SK-N-SH (cell line): ENCODE data around the gene MRPS26. TPM values are rescaled to one million over a fixed set of nuclear protein-coding genes. Genes with fewer than 3 reads are reported as not detected.
A peak's percentile ranks its signal among the peaks of the same experiment; 100 is the strongest.

Source experiments
- CTCF ChIA-PET: fragments of 300-600, 350-600 bp; formaldehyde crosslinking; extraction: SDS; loops from one replicate; lab custom pipeline; 2021; lab: Yijun Ruan, JAX
- POLR2A ChIA-PET: fragments of 350-600 bp; sonication (Branson Sonifier 250); formaldehyde crosslinking; extraction: SDS; loops from one replicate; lab custom pipeline; 2020; ENCODE audit warnings: antibody characterized with exemption, inconsistent platforms; lab: Yijun Ruan, JAX
- DNase-seq: peaks from one replicate; pipeline ENCODE4 v3.0.0; 2012
- H2AFZ ChIP-seq: fragments of 200-600 bp; sonication (generic); 2 replicates; pipeline ENCODE4 v1.8.1; 2016; ENCODE audit warnings: antibody characterized with exemption, mild to moderate bottlenecking, low read depth
- H3F3A ChIP-seq: fragments of 200-600 bp; sonication (generic); replicated peaks from 2 replicates; pipeline ENCODE3; 2016; ENCODE audit warnings: antibody characterized with exemption, mild to moderate bottlenecking; ENCODE audit not compliant: insufficient read depth
- H3K27ac ChIP-seq, 2 experiments: fragments of 200-500 bp in 1 of 2; fragments of 200-600 bp in 1 of 2; sonication (Bioruptor generic) in 1 of 2; sonication (generic), shearing (Covaris generic) in 1 of 2; 2 replicates each; pipeline versions ENCODE4 v1.5.1 to v1.6.1; 2014 to 2016; ENCODE audit warnings: low read depth in 2 of 2, inconsistent platforms in 1 of 2, low read length in 1 of 2, mild to moderate bottlenecking in 1 of 2, mixed read lengths in 1 of 2
- H3K27me3 ChIP-seq: fragments of 200-600 bp; sonication (generic), shearing (Covaris generic); 2 replicates; pipeline ENCODE4 v1.6.1; 2016; ENCODE audit warnings: mixed run types; ENCODE audit not compliant: insufficient read depth
- H3K36me3 ChIP-seq, 2 experiments: fragments of 200-500 bp in 1 of 2; fragments of 200-600 bp in 1 of 2; sonication (Bioruptor generic) in 1 of 2; sonication (generic) in 1 of 2; replicated peaks in 1 of 2; 2 replicates each; pipeline versions ENCODE3 to v1.5.1; 2014 to 2016; ENCODE audit warnings: low read length in 1 of 2, mild to moderate bottlenecking in 1 of 2; ENCODE audit not compliant: insufficient read depth in 2 of 2, control insufficient read depth in 1 of 2
- H3K4me1 ChIP-seq, 2 experiments: fragments of 200-500 bp in 1 of 2; fragments of 200-600 bp in 1 of 2; sonication (Bioruptor generic) in 1 of 2; sonication (generic), shearing (Covaris generic) in 1 of 2; 2 replicates each; pipeline versions ENCODE4 v1.5.1 to v1.6.1; 2014 to 2016; ENCODE audit warnings: low read depth in 1 of 2, low read length in 1 of 2, mixed run types in 1 of 2; ENCODE audit not compliant: insufficient read depth in 2 of 2, control insufficient read depth in 1 of 2
- H3K4me2 ChIP-seq: fragments of 200-600 bp; sonication (generic), shearing (Covaris generic); 2 replicates; pipeline ENCODE4 v1.6.1; 2017; ENCODE audit warnings: mixed run types
- H3K4me3 ChIP-seq, 2 experiments: fragments of 200-500 bp in 1 of 2; fragments of 200-600 bp in 1 of 2; sonication (Bioruptor generic) in 1 of 2; sonication (generic), shearing (Covaris generic) in 1 of 2; 2 replicates each; pipeline versions ENCODE4 v1.5.1 to v1.8.1; 2014 to 2016; ENCODE audit warnings: low read depth in 2 of 2, inconsistent platforms in 1 of 2, low read length in 1 of 2, mild to moderate bottlenecking in 1 of 2, mixed read lengths in 1 of 2, moderate library complexity in 1 of 2
- H3K79me2 ChIP-seq: fragments of 200-600 bp; sonication (generic); 2 replicates; pipeline ENCODE4 v1.8.1; 2017; ENCODE audit warnings: mild to moderate bottlenecking; ENCODE audit not compliant: insufficient read depth
- H3K9ac ChIP-seq: fragments of 200-600 bp; sonication (generic); 2 replicates; pipeline ENCODE4 v1.6.1; 2017; ENCODE audit warnings: mixed run types
- H3K9me2 ChIP-seq: fragments of 200-600 bp; sonication (generic); 2 replicates; pipeline ENCODE4 v1.6.1; 2017; ENCODE audit warnings: mixed run types
- H3K9me3 ChIP-seq: fragments of 200-600 bp; sonication (generic); 2 replicates; pipeline ENCODE4 v1.6.1; 2017; ENCODE audit warnings: mixed run types, mild to moderate bottlenecking, moderate library complexity
- H4K20me1 ChIP-seq: fragments of 200-600 bp; sonication (generic); 2 replicates; pipeline ENCODE4 v1.6.1; 2017; ENCODE audit warnings: mild to moderate bottlenecking, mixed run types; ENCODE audit not compliant: insufficient read depth
- FOSL2 ChIP-seq: IDR thresholded peaks from 2 replicates; pipeline ENCODE4 v1.4.0; 2012; ENCODE audit warnings: low read depth, mild to moderate bottlenecking, moderate library complexity, borderline replicate concordance
- MAX ChIP-seq: IDR thresholded peaks from 2 replicates; pipeline ENCODE4 v1.4.0; 2012; ENCODE audit warnings: low read depth
- MEF2A ChIP-seq: IDR thresholded peaks from 2 replicates; pipeline ENCODE4 v1.4.0; 2012; ENCODE audit warnings: low read depth, borderline replicate concordance
- NFIC ChIP-seq: IDR thresholded peaks from 2 replicates; pipeline ENCODE4 v1.4.0; 2012; ENCODE audit warnings: borderline replicate concordance
- POLR2AphosphoS5 ChIP-seq: IDR thresholded peaks from 2 replicates; pipeline ENCODE4 v1.6.1; 2012; ENCODE audit warnings: low read depth, low read length
- REST ChIP-seq: IDR thresholded peaks from 2 replicates; pipeline ENCODE4 v1.6.1; 2012; ENCODE audit warnings: mild to moderate bottlenecking, low read depth, low read length, moderate library complexity
- RXRA ChIP-seq: IDR thresholded peaks from 2 replicates; pipeline ENCODE4 v1.4.0; 2012; ENCODE audit warnings: low read depth, mild to moderate bottlenecking, borderline replicate concordance
- SIN3A ChIP-seq: IDR thresholded peaks from 2 replicates; pipeline ENCODE4 v1.6.1; 2012; ENCODE audit warnings: low read depth, mild to moderate bottlenecking, low read length, moderate library complexity, borderline replicate concordance
- TCF12 ChIP-seq: IDR thresholded peaks from 2 replicates; pipeline ENCODE4 v1.4.0; 2012
- USF1 ChIP-seq: IDR thresholded peaks from 2 replicates; pipeline ENCODE4 v1.4.0; 2012; ENCODE audit warnings: low read depth, borderline replicate concordance
- YY1 ChIP-seq: IDR thresholded peaks from 2 replicates; pipeline ENCODE4 v1.4.0; 2012; ENCODE audit warnings: low read depth, mild to moderate bottlenecking
- ZBTB33 ChIP-seq: IDR thresholded peaks from 2 replicates; pipeline ENCODE4 v1.4.0; 2012; ENCODE audit warnings: low read depth, borderline replicate concordance
- WGBS: methylation state at CpG from one replicate; pipeline ENCODE4 v1.1.6; 2017; ENCODE audit warnings: low lambda C conversion rate; 5-methylcytosine and 5-hydroxymethylcytosine counted together
- polyA plus RNA-seq, 3 experiments: library from polyadenylated mRNA; depleted of rRNA; stranded (reverse); fragments of >200 nt; gene quantifications; 2 replicates each; pipeline ENCODE4 v1.2.3, GENCODE V29; 2012

MRPS26 gene
- polyA plus RNA-seq, 1 of the 3 experiments (the other 2 are of a cell fraction): 152 TPM

- no peaks in the 10 kb centered on the region for H3F3A ChIP-seq
- CTCF ChIA-PET: no interaction called here
- H3K79me2 ChIP-seq: no peaks in the 10 kb centered on the region
- no peak for DNase-seq
- H2AFZ ChIP-seq: no peak overlapping the region
- peak; percentile 78 for TF ChIP-seq NFIC
- peak; percentile 83; the same call in 1 of the 2 replicates for TF ChIP-seq RXRA
- TF ChIP-seq TCF12: peak; percentile 6; the same call in 1 of the 2 replicates
- TF ChIP-seq MEF2A: no peak
- peak; percentile 23; the same call in 1 of the 2 replicates for TF ChIP-seq MAX
- TF ChIP-seq USF1: no peak
- TF ChIP-seq FOSL2: peak; percentile 38; the same call in 1 of the 2 replicates
- TF ChIP-seq, all 33 proteins: peak for 5
- Histone ChIP-seq H3K27me3 (no peaks in the 10 kb centered on the region), H3K36me3 (no peaks in the 10 kb centered on the region), H3K9me2 (no peaks in the 10 kb centered on the region), H3K9me3 (no peaks in the 10 kb centered on the region), H3K4me3 (no peak overlapping the region), H3K27ac (no peak overlapping the region), H3K9ac (no peak overlapping the region), H3K4me1 (peaks cover 2 to 5% of the 10 kb centered on the region in 2 experiments; a peak in 2 of 4 replicates), H4K20me1 (no peaks in the 10 kb centered on the region), H3K4me2 (no peak overlapping the region)
- POLR2A ChIA-PET: no interaction called here
- 33% methylated on average over 5 of the region's 6 CpGs for WGBS
These were observed 35.1 kb downstream of the MRPS26 start for GRCh38 chr20:3080939-3081388.

- ChIA-PET POLR2A (no interaction called here), CTCF (no interaction called here)
- Histone ChIP-seq H4K20me1 (no peaks in the 10 kb centered on the region), H3K79me2 (no peaks in the 10 kb centered on the region), H3K9ac (no peak overlapping the region), H3K4me1 (peaks cover 2 to 5% of the 10 kb centered on the region in 2 experiments; a peak in 2 of 4 replicates), H3K27ac (no peak overlapping the region), H2AFZ (no peak overlapping the region), H3K36me3 (no peaks in the 10 kb centered on the region), H3K9me3 (no peaks in the 10 kb centered on the region), H3K9me2 (no peaks in the 10 kb centered on the region), H3K27me3 (no peaks in the 10 kb centered on the region), H3K4me3 (no peak overlapping the region), H3F3A (no peaks in the 10 kb centered on the region), H3K4me2 (no peak overlapping the region)
- TF ChIP-seq POLR2AphosphoS5: no peak
- no peak for TF ChIP-seq USF1
- no peak for TF ChIP-seq SIN3A
- TF ChIP-seq YY1: no peak
- no peak for TF ChIP-seq ZBTB33
- no peak for TF ChIP-seq REST
- 90% methylated on average over 10 of the region's 11 CpGs for WGBS
- DNase-seq: no peak
These were observed 35.8 kb downstream of the MRPS26 start for GRCh38 chr20:3081641-3082040.
